ENCODE measurements around the gene MPP3.

MPP3 gene

DNA sequence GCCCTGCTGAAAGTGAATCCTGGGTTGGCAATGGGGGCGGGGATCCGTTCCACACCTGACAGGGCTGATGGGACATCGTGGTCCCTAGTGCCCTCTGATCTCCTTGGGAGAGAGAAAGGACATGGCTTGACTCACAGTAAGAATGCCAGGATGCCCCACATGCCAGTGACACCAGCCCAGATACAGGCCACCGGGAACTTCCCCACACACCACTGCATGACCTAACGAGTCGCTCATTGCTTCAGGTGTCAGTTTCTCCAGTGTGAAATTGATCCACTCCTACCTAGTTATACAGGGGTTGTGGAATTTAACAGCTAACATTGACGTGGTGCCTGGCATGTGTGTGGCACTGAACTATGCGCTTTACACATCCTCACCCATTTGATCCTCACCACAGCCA, 21.6 kb upstream of the MPP3 start:
- no peak for DNase-seq (ENCODE audit: low read depth)
- in situ Hi-C loops (cut with HindIII; ENCODE audit: low sequenced_read_pairs): no loop called here
- no peak overlapping the region for H3K4me3 ChIP-seq (ENCODE audit: low read depth, low read length)
- TF ChIP-seq, protein P1, sequence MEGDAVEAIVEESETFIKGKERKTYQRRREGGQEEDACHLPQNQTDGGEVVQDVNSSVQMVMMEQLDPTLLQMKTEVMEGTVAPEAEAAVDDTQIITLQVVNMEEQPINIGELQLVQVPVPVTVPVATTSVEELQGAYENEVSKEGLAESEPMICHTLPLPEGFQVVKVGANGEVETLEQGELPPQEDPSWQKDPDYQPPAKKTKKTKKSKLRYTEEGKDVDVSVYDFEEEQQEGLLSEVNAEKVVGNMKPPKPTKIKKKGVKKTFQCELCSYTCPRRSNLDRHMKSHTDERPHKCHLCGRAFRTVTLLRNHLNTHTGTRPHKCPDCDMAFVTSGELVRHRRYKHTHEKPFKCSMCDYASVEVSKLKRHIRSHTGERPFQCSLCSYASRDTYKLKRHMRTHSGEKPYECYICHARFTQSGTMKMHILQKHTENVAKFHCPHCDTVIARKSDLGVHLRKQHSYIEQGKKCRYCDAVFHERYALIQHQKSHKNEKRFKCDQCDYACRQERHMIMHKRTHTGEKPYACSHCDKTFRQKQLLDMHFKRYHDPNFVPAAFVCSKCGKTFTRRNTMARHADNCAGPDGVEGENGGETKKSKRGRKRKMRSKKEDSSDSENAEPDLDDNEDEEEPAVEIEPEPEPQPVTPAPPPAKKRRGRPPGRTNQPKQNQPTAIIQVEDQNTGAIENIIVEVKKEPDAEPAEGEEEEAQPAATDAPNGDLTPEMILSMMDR (IDR thresholded peaks at IDR 0.05; ENCODE audit: low read depth, low read length, missing control alignments): no peak

DNA sequence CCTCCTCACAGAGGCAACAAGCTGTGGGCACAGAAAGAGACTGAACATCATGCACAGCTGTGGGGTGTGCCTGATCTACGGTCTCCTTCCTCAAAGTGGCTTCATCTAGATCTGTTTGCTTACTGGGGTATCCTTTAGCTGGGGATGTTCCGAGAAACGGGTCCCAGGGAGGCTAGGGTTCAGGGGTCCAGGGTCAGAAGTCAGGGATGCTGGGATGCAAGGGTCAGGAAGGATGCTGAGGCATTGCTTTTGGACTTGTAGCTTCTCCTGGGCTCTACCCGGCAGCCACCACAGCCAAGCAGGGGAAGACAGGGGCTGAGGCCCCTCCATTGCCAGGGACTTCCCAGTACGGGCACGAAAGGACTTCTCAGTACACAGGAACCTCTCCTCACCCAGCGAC, 20.6 kb upstream of the MPP3 start:
- no peak for DNase-seq (ENCODE audit: low read depth)
- TF ChIP-seq, protein P1 (IDR thresholded peaks at IDR 0.05; ENCODE audit: low read depth, low read length, missing control alignments): no peak
- in situ Hi-C loops (cut with HindIII; ENCODE audit: low sequenced_read_pairs): no loop called here
- no peak overlapping the region for H3K4me3 ChIP-seq (ENCODE audit: low read depth, low read length)

DNA sequence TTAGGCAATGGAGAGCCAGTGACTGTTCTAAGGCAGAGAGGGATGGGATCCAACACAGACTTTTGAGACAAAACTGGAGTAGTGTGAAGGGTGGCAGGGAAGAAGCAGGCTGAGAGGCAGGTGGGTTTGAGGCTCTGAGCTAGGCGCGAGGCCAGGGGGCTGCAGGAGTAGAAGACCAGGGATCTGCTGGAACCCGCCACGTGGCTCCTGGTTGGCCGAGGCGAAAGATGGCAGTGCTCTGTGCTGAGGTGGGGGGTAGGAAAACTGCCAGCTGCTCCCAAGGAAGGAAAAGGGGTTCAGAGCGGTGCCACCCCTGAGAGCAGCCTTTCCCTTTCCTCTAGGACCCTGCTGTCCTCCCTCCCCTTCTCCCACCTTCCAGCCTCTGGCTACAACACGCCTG, 19.6 kb upstream of the MPP3 start:
- no peak overlapping the region for H3K4me3 ChIP-seq (ENCODE audit: low read depth, low read length)
- in situ Hi-C loops (cut with HindIII; ENCODE audit: low sequenced_read_pairs): no loop called here
- DNase-seq (ENCODE audit: low read depth): no peak
- TF ChIP-seq, protein P1 (IDR thresholded peaks at IDR 0.05; ENCODE audit: low read depth, low read length, missing control alignments): no peak

DNA sequence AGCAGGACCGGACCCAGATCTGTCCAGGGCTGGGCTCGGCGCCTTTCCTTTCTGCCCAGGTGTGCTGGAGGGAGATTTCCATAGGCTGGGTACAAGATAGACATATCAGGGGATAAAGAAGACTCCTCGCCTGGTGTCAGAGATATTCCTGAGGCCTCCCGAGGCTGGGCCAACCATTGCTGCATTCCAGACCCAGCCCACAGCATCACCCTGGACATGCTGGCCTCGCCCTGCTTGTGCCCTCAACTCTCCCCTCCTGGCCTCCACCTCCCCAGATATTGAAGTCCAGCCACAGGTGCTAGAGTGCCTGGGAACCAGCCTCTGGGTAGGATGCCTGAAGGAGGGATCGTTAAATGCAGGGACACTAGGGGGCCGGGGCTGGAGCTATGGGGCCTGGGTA, 16.2 kb upstream of the MPP3 start:
- in situ Hi-C loops (cut with HindIII; ENCODE audit: low sequenced_read_pairs): loop anchor here (10.0 kb wide), 1 partner anchor 144 kb away; no protein-coding TSS in a partner anchor
- H3K4me3 ChIP-seq (ENCODE audit: low read depth, low read length): no peak overlapping the region
- no peak for DNase-seq (ENCODE audit: low read depth)
- TF ChIP-seq, protein P1 (IDR thresholded peaks at IDR 0.05; ENCODE audit: low read depth, low read length, missing control alignments): no peak

DNA sequence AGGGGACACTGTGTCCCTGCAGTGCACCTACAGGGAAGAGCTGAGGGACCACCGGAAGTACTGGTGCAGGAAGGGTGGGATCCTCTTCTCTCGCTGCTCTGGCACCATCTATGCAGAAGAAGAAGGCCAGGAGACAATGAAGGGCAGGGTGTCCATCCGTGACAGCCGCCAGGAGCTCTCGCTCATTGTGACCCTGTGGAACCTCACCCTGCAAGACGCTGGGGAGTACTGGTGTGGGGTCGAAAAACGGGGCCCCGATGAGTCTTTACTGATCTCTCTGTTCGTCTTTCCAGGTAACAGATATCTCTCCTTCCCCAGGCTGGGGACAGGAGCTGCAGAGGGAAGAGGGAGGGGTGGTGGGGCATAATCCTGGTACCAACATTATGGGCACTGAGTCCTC, 15.7 kb upstream of the MPP3 start:
- DNase-seq (ENCODE audit: low read depth): no peak
- in situ Hi-C loops (cut with HindIII; ENCODE audit: low sequenced_read_pairs): loop anchor here (10.0 kb wide), 1 partner anchor 144 kb away; no protein-coding TSS in a partner anchor

DNA sequence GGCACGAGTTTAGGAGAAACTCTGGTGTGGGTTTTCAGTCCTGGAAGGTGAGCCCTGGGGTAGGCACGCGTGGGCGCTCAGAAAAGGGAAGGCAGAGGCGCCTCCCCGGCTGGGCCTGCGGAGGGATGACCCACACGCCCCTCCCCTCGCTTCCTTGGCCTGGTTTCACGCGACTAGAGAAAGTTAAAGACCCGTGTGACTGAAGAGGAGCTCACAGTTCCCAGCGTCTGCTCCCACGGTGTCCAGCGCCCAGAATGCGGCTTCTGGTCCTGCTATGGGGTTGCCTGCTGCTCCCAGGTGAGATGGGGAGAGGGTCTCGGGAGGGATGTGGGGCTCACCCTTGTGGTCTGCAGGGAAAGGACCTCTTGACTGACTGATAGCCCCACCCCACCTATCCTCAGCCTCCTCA, 14.0 kb upstream of the MPP3 start, which contains the start of gene CD300LG:
Gene CD300LG, plus strand, starts transcription at position 214 of the 409 bp plus-strand sequence. Its CDS starts 41 bp downstream, at position 255.
- no peak for DNase-seq (ENCODE audit: low read depth)
- in situ Hi-C loops (cut with HindIII; ENCODE audit: low sequenced_read_pairs): loop anchor here (10.0 kb wide), 1 partner anchor 142 kb away; no protein-coding TSS in a partner anchor
- no peak within 1 kb of the TSS for H3K4me3 ChIP-seq (ENCODE audit: low read depth, low read length)
- TF ChIP-seq, protein P1 (IDR thresholded peaks at IDR 0.05; ENCODE audit: low read depth, low read length, missing control alignments): no peak

More for the DNA sequence above, 15.7 kb upstream of the MPP3 start:
- TF ChIP-seq, protein P1 (IDR thresholded peaks at IDR 0.05; ENCODE audit: low read depth, low read length, missing control alignments): no peak
- H3K4me3 ChIP-seq (ENCODE audit: low read depth, low read length): no peak overlapping the region

All from astrocyte of the cerebellum (primary cell).